GM12875 (cell line): ENCODE measurements around the gene ZNF365.

Experiments
- H3K4me3 ChIP-seq: one replicate; pipeline ENCODE4 v1.5.1; 2011; ENCODE audit warnings: low read depth, low read length, control low read depth
- CTCF ChIP-seq: IDR thresholded peaks from 2 replicates; pipeline ENCODE4 v1.5.1; 2011; ENCODE audit warnings: low read depth, mild to moderate bottlenecking, control low read depth, inconsistent platforms, low read length, moderate library complexity, borderline replicate concordance; ENCODE audit not compliant: insufficient read depth

Gene ZNF365

GRCh38 chr10:62384447-62385081 is 10.4 kb downstream of the ZNF365 start:
- H3K4me3 ChIP-seq = no peak overlapping the region
- TF ChIP-seq CTCF = no peak

GRCh38 chr10:62386356-62387320 is 12.5 kb downstream of the ZNF365 start:
- no peak overlapping the region for H3K4me3 ChIP-seq
- TF ChIP-seq CTCF = no peak

GRCh38 chr10:62388328-62388727 is 14.2 kb downstream of the ZNF365 start:
- TF ChIP-seq CTCF = no peak
- no peak overlapping the region for H3K4me3 ChIP-seq

- H3K4me3 ChIP-seq = no peak overlapping the region
- no peak for TF ChIP-seq CTCF
Observed at GRCh38 chr10:62390497-62391176, 16.5 kb downstream of the ZNF365 start.

GRCh38 chr10:62393237-62393636 is 19.1 kb downstream of the ZNF365 start:
- no peak for TF ChIP-seq CTCF
- H3K4me3 ChIP-seq = no peak overlapping the region

GRCh38 chr10:62394556-62395018 is 20.4 kb downstream of the ZNF365 start:
- H3K4me3 ChIP-seq = no peak overlapping the region
- no peak for TF ChIP-seq CTCF
